Measurements from ENCODE around the gene TENM4.

TENM4 gene

GRCh38 chr11:79165908-79166307, 274.9 kb downstream of the TENM4 start:
- DNase-seq: no peak

GRCh38 chr11:79160791-79161403, 279.9 kb downstream of the TENM4 start:
- DNase-seq: no peak

DNA sequence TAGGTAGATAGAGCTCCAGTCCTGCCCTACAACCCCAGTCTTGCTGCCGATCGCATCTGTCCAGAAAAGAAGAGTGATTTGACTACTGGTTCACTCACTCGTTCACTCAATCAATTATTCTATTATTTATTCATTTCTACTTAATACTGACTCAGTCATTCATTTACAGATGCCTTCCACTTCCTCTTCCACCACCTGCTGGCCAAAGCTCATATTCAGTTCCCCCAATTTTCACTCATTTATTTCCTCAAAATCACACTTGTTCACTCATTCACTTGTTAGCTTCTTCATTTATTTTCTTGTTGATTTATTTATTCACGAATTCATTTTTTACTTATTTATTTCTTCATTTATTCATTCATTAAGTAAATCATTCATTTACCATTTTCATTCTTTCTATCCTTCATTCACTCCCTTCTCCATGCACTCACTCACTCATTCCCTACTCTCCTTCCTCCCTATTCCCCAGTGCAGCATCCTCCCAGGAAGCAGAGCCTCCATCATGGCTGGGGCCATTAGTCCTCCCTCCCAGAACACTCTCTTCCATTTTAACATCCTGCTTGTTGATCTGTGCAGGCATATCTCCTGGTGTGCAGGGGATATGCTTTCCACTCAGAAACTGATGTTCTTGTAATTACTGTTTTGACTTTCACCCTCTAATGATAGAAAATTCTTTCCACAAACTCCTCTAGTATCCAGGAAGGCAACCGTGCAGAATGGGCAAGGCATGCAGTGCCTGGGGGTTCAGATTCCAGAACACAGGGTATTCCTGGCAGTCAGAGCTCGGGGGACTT, 281.0 kb downstream of the TENM4 start:
- DNase-seq: no peak

- DNase-seq: no peak
Measured at GRCh38 chr11:79157738-79158137, 283.1 kb downstream of the TENM4 start.

DNA sequence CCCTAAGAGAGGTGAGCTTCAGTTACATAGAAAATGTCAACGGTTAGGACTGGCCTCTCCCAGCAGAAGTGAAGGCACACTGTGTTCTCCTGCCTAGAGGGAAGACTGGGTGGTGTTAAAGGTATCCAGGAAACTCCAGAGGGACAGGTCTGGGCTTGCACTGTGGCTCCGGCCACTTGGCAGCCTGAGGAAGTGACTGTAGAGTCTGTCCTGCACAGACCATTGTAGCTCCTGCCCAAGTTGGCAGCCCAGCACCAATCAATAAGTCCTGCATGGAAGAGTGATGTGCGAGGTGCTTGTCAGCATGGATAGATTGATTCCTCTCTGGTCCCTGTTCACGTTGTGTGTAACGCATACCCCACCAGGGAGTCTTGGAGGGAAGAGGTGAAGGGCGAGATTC, 284.8 kb downstream of the TENM4 start:
- no peak for DNase-seq

- no peak for DNase-seq
Measured at GRCh38 chr11:79155237-79155636, 285.6 kb downstream of the TENM4 start.

- DNase-seq: no peak
Measured at GRCh38 chr11:79152511-79152910, 288.3 kb downstream of the TENM4 start.

DNA sequence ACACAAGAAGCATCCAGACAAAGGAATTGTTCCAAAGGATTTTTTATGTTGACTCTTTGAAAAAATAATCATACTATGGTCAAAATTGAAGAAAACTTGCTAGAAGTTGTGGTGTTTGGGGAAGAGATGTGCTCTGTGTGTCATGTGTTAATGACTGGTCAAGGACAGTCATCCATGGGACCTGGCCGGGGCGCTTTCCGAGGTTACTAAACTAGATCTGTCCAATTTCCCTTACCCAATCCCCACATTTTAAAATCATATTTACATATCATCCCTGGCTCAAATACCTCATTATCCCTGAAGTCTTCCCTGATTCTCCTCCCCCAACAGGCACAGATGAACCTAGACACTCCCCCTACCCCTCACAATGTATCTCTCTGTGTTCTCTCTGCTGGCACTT, 289.4 kb downstream of the TENM4 start:
- DNase-seq: no peak

GRCh38 chr11:79150966-79151365, 289.9 kb downstream of the TENM4 start:
- DNase-seq: no peak

- DNase-seq: no peak
Measured at GRCh38 chr11:79150320-79150719, 290.5 kb downstream of the TENM4 start.

DNA sequence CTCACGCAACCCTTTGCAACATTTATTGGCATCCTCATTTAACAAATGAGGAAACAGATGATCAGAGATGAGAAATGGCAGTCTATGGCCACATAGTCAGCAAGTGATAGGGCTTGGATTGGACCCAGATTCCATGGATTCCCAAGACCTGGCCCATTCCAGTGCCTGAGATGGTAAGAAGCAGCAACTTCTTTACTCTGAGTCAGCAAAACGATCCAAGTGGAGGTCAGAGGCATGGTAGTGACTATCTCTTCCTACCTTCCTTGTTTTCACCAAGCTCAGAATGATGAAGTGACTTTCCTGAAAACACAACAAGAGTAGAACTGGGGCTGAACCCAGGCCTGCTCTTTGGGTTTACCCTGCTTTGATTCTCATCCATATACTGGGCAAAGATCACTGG, 293.1 kb downstream of the TENM4 start:
- DNase-seq: no peak

DNA sequence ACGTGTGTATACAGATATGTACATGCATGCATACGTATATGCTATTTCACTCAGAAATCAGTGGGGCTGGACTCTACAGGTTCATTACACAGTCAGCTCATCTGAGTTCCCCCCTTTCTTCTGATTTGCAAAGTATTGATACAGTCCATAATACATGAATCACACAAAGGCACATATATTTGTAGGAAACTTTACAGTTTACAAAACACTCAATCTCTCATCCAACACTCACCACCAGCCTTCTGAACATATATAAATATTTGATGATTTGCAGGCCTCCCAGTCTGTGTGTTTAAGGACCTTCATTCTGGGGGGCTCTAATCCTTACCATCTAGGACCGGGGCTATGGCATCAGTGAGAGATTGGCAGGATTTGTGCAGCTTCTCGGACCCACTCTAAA, 293.8 kb downstream of the TENM4 start:
- DNase-seq: no peak

GRCh38 chr11:79139900-79140299, 300.9 kb downstream of the TENM4 start:
- no peak for DNase-seq

- DNase-seq: no peak
Measured at GRCh38 chr11:79129702-79130101, 311.1 kb downstream of the TENM4 start.

DNA sequence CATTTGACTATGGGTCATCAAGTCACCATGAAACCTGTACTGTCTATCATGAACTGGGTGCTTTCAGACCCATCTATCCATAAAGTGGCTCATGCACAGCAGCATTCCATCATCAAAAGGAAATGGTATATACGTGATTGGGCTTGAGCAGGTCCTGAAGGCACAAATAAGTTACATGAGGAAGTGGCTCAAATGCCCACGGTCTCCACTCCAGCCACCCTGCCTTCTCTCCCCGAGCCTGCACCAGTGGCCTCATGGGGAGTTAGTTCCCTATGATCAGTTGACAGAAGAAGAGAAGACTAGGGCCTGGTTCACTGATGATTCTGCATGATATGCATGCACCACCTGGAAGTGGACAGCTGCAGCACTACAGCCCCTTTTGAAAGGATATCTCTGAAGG, 312.5 kb downstream of the TENM4 start:
- no peak for DNase-seq

DNA sequence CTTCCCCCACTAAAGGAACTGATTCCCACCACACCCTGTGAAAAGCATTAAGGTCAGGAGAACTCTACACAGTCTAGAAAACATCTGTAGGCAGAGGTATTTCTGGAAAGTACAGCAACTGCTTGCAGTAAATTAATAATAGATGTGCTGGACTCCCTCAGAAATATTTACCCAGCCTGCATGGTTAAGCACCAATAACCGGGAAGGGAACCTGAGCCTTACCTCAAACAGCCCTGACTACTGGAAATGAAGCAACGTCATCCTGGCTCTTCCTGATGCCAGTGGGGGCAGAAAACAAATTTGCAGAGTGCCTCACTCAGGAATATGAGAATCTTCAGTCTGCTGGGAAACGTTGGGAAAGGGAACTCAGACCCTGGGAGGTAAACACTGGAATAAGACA, 318.1 kb downstream of the TENM4 start:
- no peak for DNase-seq

- DNase-seq: peak; percentile 19
Measured at GRCh38 chr11:79121351-79121750, 319.5 kb downstream of the TENM4 start.

GRCh38 chr11:79119491-79120284, 321.1 kb downstream of the TENM4 start:
- DNase-seq: peak; percentile 50

- no peak for DNase-seq
Measured at GRCh38 chr11:79117488-79117887, 323.3 kb downstream of the TENM4 start.

DNA sequence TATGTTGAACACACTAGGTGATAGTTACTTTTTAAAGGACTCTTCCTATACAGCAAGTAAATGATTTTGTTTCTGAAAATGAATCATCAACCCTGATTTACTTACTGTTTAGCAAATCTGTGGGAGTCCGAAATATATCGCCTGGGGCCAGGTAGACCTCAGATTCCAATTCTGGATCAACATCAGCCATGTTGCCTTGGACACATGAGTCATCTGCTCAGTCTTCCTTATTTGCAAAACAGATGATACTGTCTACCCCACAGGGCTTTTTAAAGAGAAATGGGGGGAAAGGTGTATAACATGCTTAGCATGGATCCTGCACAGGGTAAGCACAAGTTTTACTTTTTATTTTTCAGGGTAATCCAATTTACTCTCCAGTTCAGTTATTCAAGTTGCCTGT, 324.2 kb downstream of the TENM4 start:
- no peak for DNase-seq

GRCh38 chr11:79113054-79113690, 327.7 kb downstream of the TENM4 start:
- peak; percentile 12 for DNase-seq

DNA sequence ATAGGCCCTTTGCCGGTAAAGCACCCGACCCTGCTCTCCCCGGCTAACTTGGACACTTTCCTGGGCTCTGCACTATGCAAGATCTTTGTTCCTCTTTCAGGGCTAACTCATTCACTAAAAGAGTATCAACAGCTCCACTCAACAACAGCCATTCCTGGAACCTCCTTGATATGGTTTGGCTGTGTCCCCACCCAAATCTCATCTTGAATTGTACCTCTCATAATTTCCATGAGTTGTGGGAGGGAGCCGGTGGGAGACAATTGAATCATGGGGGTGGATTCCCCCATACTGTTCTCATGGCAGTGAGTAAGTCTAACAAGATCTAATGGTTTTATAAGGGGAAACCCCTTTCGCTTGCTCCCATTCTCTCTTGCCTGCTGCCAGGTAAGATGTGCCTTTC, 330.0 kb downstream of the TENM4 start:
- no peak for DNase-seq

GRCh38 chr11:79110321-79110720, 330.5 kb downstream of the TENM4 start:
- DNase-seq: no peak

Data from NCI-H1105 treated with DMSO at 0.1 percent for 48 hours (cell line).